HL-60 (cell line): ENCODE data around the gene NCBP3.

Experiments used
- CTCF ChIP-seq: IDR thresholded peaks from one replicate; pipeline ENCODE4 v1.5.1; 2011; ENCODE audit warnings: low read length, control low read depth, inconsistent platforms; ENCODE audit not compliant: insufficient read depth
- POLR2AphosphoS5 ChIP-seq: IDR thresholded peaks from 2 replicates; pipeline ENCODE4 v1.6.1; 2012; ENCODE audit warnings: low read depth

- TF ChIP-seq POLR2AphosphoS5 (no peak), CTCF (no peak)
Observed at GRCh38 chr17:3761918-3762380, 84.1 kb downstream of the NCBP3 start.
